ENCODE measurements around the gene CHURC1.

The CHURC1 gene

GRCh38 chr14:64914237-64915028 lies at the start of gene CHURC1:
Gene CHURC1, plus strand, starts transcription at chr14:64914455. Its CDS starts 41 bp downstream, at chr14:64914496.
- peak; percentile 90 for DNase-seq (ENCODE audit: low read depth)

- no peak for DNase-seq (ENCODE audit: low read depth)
These were observed 49.1 kb upstream of the CHURC1 start for GRCh38 chr14:64865109-64865508.

GRCh38 chr14:64865992-64866391 lies 48.3 kb upstream of the CHURC1 start:
- no peak for DNase-seq (ENCODE audit: low read depth)

- no peak for DNase-seq (ENCODE audit: low read depth)
These were observed 47.1 kb upstream of the CHURC1 start for GRCh38 chr14:64867182-64867581.

GRCh38 chr14:64868379-64868778 lies 45.9 kb upstream of the CHURC1 start:
- DNase-seq (ENCODE audit: low read depth), result no peak

GRCh38 chr14:64868841-64869240 lies 45.4 kb upstream of the CHURC1 start:
- DNase-seq (ENCODE audit: low read depth), result no peak

GRCh38 chr14:64870160-64870559 lies 44.1 kb upstream of the CHURC1 start:
- no peak for DNase-seq (ENCODE audit: low read depth)

GRCh38 chr14:64871344-64871743 lies 42.9 kb upstream of the CHURC1 start:
- no peak for DNase-seq (ENCODE audit: low read depth)

GRCh38 chr14:64873506-64874219 lies 40.6 kb upstream of the CHURC1 start:
- DNase-seq (ENCODE audit: low read depth), result peak; percentile 5

- no peak for DNase-seq (ENCODE audit: low read depth)
These were observed 38.9 kb upstream of the CHURC1 start for GRCh38 chr14:64875350-64875749.

- no peak for DNase-seq (ENCODE audit: low read depth)
These were observed 36.4 kb upstream of the CHURC1 start for GRCh38 chr14:64877846-64878245.

GRCh38 chr14:64878837-64879634 lies 35.2 kb upstream of the CHURC1 start:
- DNase-seq (ENCODE audit: low read depth), result no peak

- no peak for DNase-seq (ENCODE audit: low read depth)
These were observed 34.5 kb upstream of the CHURC1 start, which contains the start of gene SPTB for GRCh38 chr14:64879635-64880220. Gene SPTB, minus strand, starts transcription at chr14:64879907. Its CDS starts 56,813 bp downstream, at chr14:64823094.

- no peak for DNase-seq (ENCODE audit: low read depth)
These were observed 33.8 kb upstream of the CHURC1 start for GRCh38 chr14:64880221-64881121.

GRCh38 chr14:64885559-64885958 lies 28.7 kb upstream of the CHURC1 start:
- no peak for DNase-seq (ENCODE audit: low read depth)

GRCh38 chr14:64889352-64889751 lies 24.9 kb upstream of the CHURC1 start:
- DNase-seq (ENCODE audit: low read depth), result no peak

- DNase-seq (ENCODE audit: low read depth), result no peak
These were observed 22.9 kb upstream of the CHURC1 start for GRCh38 chr14:64891173-64891838.

GRCh38 chr14:64891839-64892375 lies 22.3 kb upstream of the CHURC1 start:
- DNase-seq (ENCODE audit: low read depth), result peak; percentile 10

- DNase-seq (ENCODE audit: low read depth), result no peak
These were observed 14.3 kb upstream of the CHURC1 start for GRCh38 chr14:64899958-64900357.

GRCh38 chr14:64906022-64906421 lies 8.2 kb upstream of the CHURC1 start:
- no peak for DNase-seq (ENCODE audit: low read depth)

All from GM04503 (cell line).